GM23338 (cell line): ENCODE data around the gene SPAG16.

ENCODE experiments used
- CTCF ChIP-seq, 2 experiments: fragments of 200-600 bp in 1 of 2; sonication (generic) in 1 of 2; conservative IDR thresholded peaks; 2 replicates each; pipeline versions ENCODE4 v1.5.1 to v1.6.1; 2016 to 2017; ENCODE audit warnings: antibody characterized with exemption in 2 of 2, low read depth in 2 of 2, mild to moderate bottlenecking in 2 of 2, moderate library complexity in 1 of 2
- EZH2 ChIP-seq: fragments of 200-600 bp; sonication (generic); IDR thresholded peaks from one replicate; pipeline ENCODE4 v1.8.0; 2017; ENCODE audit warnings: antibody characterized with exemption, mild to moderate bottlenecking, low read depth; ENCODE audit not compliant: unreplicated experiment
- EZH2phosphoT487 ChIP-seq: fragments of 200-600 bp; sonication (generic); IDR thresholded peaks from one replicate; pipeline ENCODE4 v1.8.1; 2018; ENCODE audit warnings: antibody characterized with exemption; ENCODE audit not compliant: unreplicated experiment
- ZNF114 ChIP-seq: fragments of 250-450 bp; sonication (Bioruptor Pico); IDR thresholded peaks from 2 replicates; pipeline ENCODE4 v1.5.0; 2020; ENCODE audit warnings: mild to moderate bottlenecking, moderate library complexity

GRCh38 chr2:213923543-213923942 lies 639.3 kb downstream of the SPAG16 start:
- TF ChIP-seq CTCF (conservative IDR thresholded peaks at IDR 0.05; ENCODE audit: low read depth in 2 of 2) = no peak
- no peak for TF ChIP-seq EZH2
- TF ChIP-seq ZNF114 (CRISPR knock-in tag) = no peak
- TF ChIP-seq EZH2phosphoT487 = no peak
